HG02623 (cell line): ENCODE results near the gene POLR2F.
"Not testable (repeated sequence)": the region's sequence is repeated elsewhere in the genome, so short reads cannot be mapped to it uniquely, and the experiment has no call there.

ENCODE experiments used
- ATAC-seq: cut with Tn5 transposase; IDR thresholded peaks from one replicate; pipeline ENCODE4 v1.9.1; 2021; ENCODE audit warnings: moderate library complexity; ENCODE audit not compliant: unreplicated experiment

The POLR2F gene

GRCh38 chr22:37952629-37953028 lies 870 bp upstream of the POLR2F start:
- ATAC-seq: not testable (repeated sequence)

- no peak for ATAC-seq
Measured at GRCh38 chr22:37953062-37953436, 450 bp upstream of the POLR2F start.

- no peak for ATAC-seq
Measured at GRCh38 chr22:37954686-37955085, 1.2 kb downstream of the POLR2F start.

- not testable (repeated sequence) for ATAC-seq
Measured at GRCh38 chr22:37955825-37956397, 2.4 kb downstream of the POLR2F start.

GRCh38 chr22:37957232-37957631 lies 3.7 kb downstream of the POLR2F start:
- ATAC-seq: no peak

GRCh38 chr22:37959231-37959825 lies 5.8 kb downstream of the POLR2F start:
- ATAC-seq: no peak

- ATAC-seq: no peak
Measured at GRCh38 chr22:37961062-37961461, 7.6 kb downstream of the POLR2F start.

GRCh38 chr22:37965940-37966664 lies 12.6 kb downstream of the POLR2F start:
- no peak for ATAC-seq

- no peak for ATAC-seq
Measured at GRCh38 chr22:37967147-37967546, 13.6 kb downstream of the POLR2F start.

GRCh38 chr22:37967637-37968451 lies 14.3 kb downstream of the POLR2F start:
- ATAC-seq: no peak

- no peak for ATAC-seq
Measured at GRCh38 chr22:37968452-37969251, 15.2 kb downstream of the POLR2F start.

GRCh38 chr22:37970864-37971263 lies 17.4 kb downstream of the POLR2F start:
- ATAC-seq: no peak

GRCh38 chr22:37971475-37972434 lies 18.3 kb downstream of the POLR2F start:
- ATAC-seq: no peak

- no peak for ATAC-seq
Measured at GRCh38 chr22:37972527-37972926, 19.0 kb downstream of the POLR2F start.

- no peak for ATAC-seq
Measured at GRCh38 chr22:37973271-37974170, 20.0 kb downstream of the POLR2F start.

- ATAC-seq: no peak
Measured at GRCh38 chr22:37975153-37975552, 21.7 kb downstream of the POLR2F start.

GRCh38 chr22:37976022-37976421 lies 22.5 kb downstream of the POLR2F start:
- not testable (repeated sequence) for ATAC-seq

- no peak for ATAC-seq
Measured at GRCh38 chr22:37976547-37976946, 23.0 kb downstream of the POLR2F start.

GRCh38 chr22:37979782-37980181 lies 26.3 kb downstream of the POLR2F start:
- no peak for ATAC-seq
